OCI-LY1 (cell line): ENCODE data around the gene ARHGAP22.

ENCODE experiments used
- H2AFZ ChIP-seq: fragments of 200-600 bp; sonication (generic), shearing (Covaris generic); 2 replicates; pipeline ENCODE4 v1.6.0; 2014; ENCODE audit warnings: antibody characterized with exemption, mild to moderate bottlenecking, low read length
- H3F3A ChIP-seq: fragments of 200-600 bp; sonication (generic), shearing (Covaris generic); 2 replicates; pipeline ENCODE4 v1.6.0; 2014; ENCODE audit warnings: mild to moderate bottlenecking, antibody characterized with exemption, low read length, moderate library complexity; ENCODE audit not compliant: insufficient read depth
- H3K27ac ChIP-seq: fragments of 200-600 bp; sonication (generic); 2 replicates; pipeline ENCODE4 v1.5.1; 2014; ENCODE audit warnings: low read length, mixed run types, mild to moderate bottlenecking, low read depth; ENCODE audit not compliant: poor library complexity, severe bottlenecking
- H3K27me3 ChIP-seq: fragments of 200-600 bp; sonication (generic); 2 replicates; pipeline ENCODE4 v1.6.0; 2014; ENCODE audit warnings: antibody characterized with exemption, mild to moderate bottlenecking, low read length, moderate library complexity; ENCODE audit not compliant: insufficient read depth
- H3K36me3 ChIP-seq: fragments of 200-600 bp; sonication (generic); 2 replicates; pipeline ENCODE4 v1.6.1; 2014; ENCODE audit warnings: mild to moderate bottlenecking, antibody characterized with exemption, low read length, moderate library complexity, mixed read lengths; ENCODE audit not compliant: insufficient read depth
- H3K4me1 ChIP-seq: fragments of 200-600 bp; sonication (generic); 2 replicates; pipeline ENCODE4 v1.5.1; 2014; ENCODE audit warnings: mild to moderate bottlenecking, low read length, moderate library complexity; ENCODE audit not compliant: insufficient read depth, severe bottlenecking
- H3K4me2 ChIP-seq: fragments of 200-600 bp; sonication (generic), shearing (Covaris generic); 2 replicates; pipeline ENCODE4 v1.6.1; 2014; ENCODE audit warnings: low read length
- H3K4me3 ChIP-seq: fragments of 200-600 bp; sonication (generic); 2 replicates; pipeline ENCODE4 v1.5.1; 2014; ENCODE audit warnings: low read length, low read depth, mild to moderate bottlenecking, mixed read lengths; ENCODE audit not compliant: poor library complexity, severe bottlenecking
- H3K79me2 ChIP-seq: fragments of 200-600 bp; shearing (Covaris generic); 2 replicates; pipeline ENCODE4 v1.6.1; 2016; ENCODE audit warnings: mixed run types, low read length, mixed read lengths; ENCODE audit not compliant: insufficient read depth
- H3K9ac ChIP-seq: fragments of 200-600 bp; sonication (generic), shearing (Covaris generic); 2 replicates; pipeline ENCODE4 v1.6.1; 2014; ENCODE audit warnings: mild to moderate bottlenecking, low read length, mixed read lengths
- H3K9me2 ChIP-seq: fragments of 200-600 bp; sonication (generic), shearing (Covaris generic); 2 replicates; pipeline ENCODE4 v1.6.1; 2014; ENCODE audit warnings: low read depth, mild to moderate bottlenecking, low read length, mixed read lengths
- H3K9me3 ChIP-seq: fragments of 200-600 bp; shearing (Covaris generic); 2 replicates; pipeline ENCODE4 v1.6.1; 2014; ENCODE audit warnings: low read length, mixed read lengths
- H4K20me1 ChIP-seq: fragments of 200-600 bp; sonication (generic), shearing (Covaris generic); 2 replicates; pipeline ENCODE4 v1.6.0; 2016; ENCODE audit warnings: mild to moderate bottlenecking, low read length; ENCODE audit not compliant: insufficient read depth
- EZH2 ChIP-seq: fragments of 200-600 bp; sonication (generic), shearing (Covaris generic); IDR thresholded peaks from 2 replicates; pipeline ENCODE4 v1.8.0; 2017; ENCODE audit warnings: borderline replicate concordance, mixed run types, mild to moderate bottlenecking, antibody characterized with exemption, low read length, moderate library complexity, mixed read lengths
- TF ChIP-seq, protein P1 (sequence below): fragments of 200-600 bp; sonication (generic), shearing (Covaris generic); IDR thresholded peaks from 2 replicates; pipeline ENCODE4 v1.5.1; 2017; ENCODE audit warnings: mild to moderate bottlenecking, antibody characterized with exemption, low read length, moderate library complexity, mixed read lengths

Gene ARHGAP22

GRCh38 chr10:48508791-48509772 is 95.8 kb downstream of the ARHGAP22 start:
- no peak overlapping the region for H2AFZ ChIP-seq
- no peaks in the 10 kb centered on the region for H3K9me3 ChIP-seq
- H3K4me2 ChIP-seq, result no peak overlapping the region
- no peaks in the 10 kb centered on the region for H3K36me3 ChIP-seq
- no peak overlapping the region for H3K9ac ChIP-seq
- no peaks in the 10 kb centered on the region for H3K79me2 ChIP-seq
- TF ChIP-seq EZH2, result no peak
- TF ChIP-seq, protein P1, sequence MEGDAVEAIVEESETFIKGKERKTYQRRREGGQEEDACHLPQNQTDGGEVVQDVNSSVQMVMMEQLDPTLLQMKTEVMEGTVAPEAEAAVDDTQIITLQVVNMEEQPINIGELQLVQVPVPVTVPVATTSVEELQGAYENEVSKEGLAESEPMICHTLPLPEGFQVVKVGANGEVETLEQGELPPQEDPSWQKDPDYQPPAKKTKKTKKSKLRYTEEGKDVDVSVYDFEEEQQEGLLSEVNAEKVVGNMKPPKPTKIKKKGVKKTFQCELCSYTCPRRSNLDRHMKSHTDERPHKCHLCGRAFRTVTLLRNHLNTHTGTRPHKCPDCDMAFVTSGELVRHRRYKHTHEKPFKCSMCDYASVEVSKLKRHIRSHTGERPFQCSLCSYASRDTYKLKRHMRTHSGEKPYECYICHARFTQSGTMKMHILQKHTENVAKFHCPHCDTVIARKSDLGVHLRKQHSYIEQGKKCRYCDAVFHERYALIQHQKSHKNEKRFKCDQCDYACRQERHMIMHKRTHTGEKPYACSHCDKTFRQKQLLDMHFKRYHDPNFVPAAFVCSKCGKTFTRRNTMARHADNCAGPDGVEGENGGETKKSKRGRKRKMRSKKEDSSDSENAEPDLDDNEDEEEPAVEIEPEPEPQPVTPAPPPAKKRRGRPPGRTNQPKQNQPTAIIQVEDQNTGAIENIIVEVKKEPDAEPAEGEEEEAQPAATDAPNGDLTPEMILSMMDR, result no peak
- H4K20me1 ChIP-seq, result no peaks in the 10 kb centered on the region
- no peaks in the 10 kb centered on the region for H3K9me2 ChIP-seq
- H3K4me1 ChIP-seq, result no peaks in the 10 kb centered on the region
- H3F3A ChIP-seq, result no peaks in the 10 kb centered on the region
- no peak overlapping the region for H3K4me3 ChIP-seq
- no peak overlapping the region for H3K27ac ChIP-seq
- H3K27me3 ChIP-seq, result no peaks in the 10 kb centered on the region

GRCh38 chr10:48507933-48508790 is 96.7 kb downstream of the ARHGAP22 start:
- Histone ChIP-seq H3K4me3 (no peak overlapping the region), H3K4me1 (no peaks in the 10 kb centered on the region), H3F3A (no peaks in the 10 kb centered on the region), H3K4me2 (no peak overlapping the region), H4K20me1 (no peaks in the 10 kb centered on the region), H3K27me3 (no peaks in the 10 kb centered on the region), H2AFZ (no peak overlapping the region), H3K27ac (no peak overlapping the region), H3K36me3 (no peaks in the 10 kb centered on the region), H3K79me2 (no peaks in the 10 kb centered on the region), H3K9me2 (no peaks in the 10 kb centered on the region), H3K9me3 (no peaks in the 10 kb centered on the region), H3K9ac (no peak overlapping the region)
- TF ChIP-seq, protein P1, result no peak
- TF ChIP-seq EZH2, result no peak

- Histone ChIP-seq H4K20me1 (no peaks in the 10 kb centered on the region), H3K36me3 (no peaks in the 10 kb centered on the region), H3K27ac (no peak overlapping the region), H3K27me3 (no peaks in the 10 kb centered on the region), H3K4me1 (no peaks in the 10 kb centered on the region), H3K9ac (no peak overlapping the region), H3K9me3 (no peaks in the 10 kb centered on the region), H3K4me3 (no peak overlapping the region), H3K9me2 (no peaks in the 10 kb centered on the region), H2AFZ (no peak overlapping the region), H3F3A (no peaks in the 10 kb centered on the region), H3K79me2 (no peaks in the 10 kb centered on the region), H3K4me2 (no peak overlapping the region)
- TF ChIP-seq EZH2, result no peak
- TF ChIP-seq, protein P1, result no peak
Observed at GRCh38 chr10:48507494-48507893, 97.4 kb downstream of the ARHGAP22 start.
